A549 (cell line): Measurements from ENCODE around the gene CHURC1. TPM values are rescaled to one million over a fixed set of nuclear protein-coding genes. Genes with fewer than 3 reads are reported as not detected.

Experiments used
- ATAC-seq, 2 experiments: fragments of 200-7000 bp in 1 of 2; fragments of >200 bp in 1 of 2; cut with Nextera tagmentation in 1 of 2; cut with Tn5 transposase in 1 of 2; 3 replicates each; pipeline versions ENCODE4 v1.8.0 to v1.9.1; 2018 to 2020; ENCODE audit warnings: mild to moderate bottlenecking in 1 of 2, moderate library complexity in 1 of 2
- CTCF ChIA-PET: fragments of 300-600 bp; sonication (Branson Sonifier 250); formaldehyde crosslinking; extraction: SDS; loops from one replicate; lab custom pipeline; 2021; ENCODE audit warnings: antibody characterized with exemption, inconsistent platforms; lab: Yijun Ruan, JAX
- POLR2A ChIA-PET: fragments of 350-600 bp; formaldehyde crosslinking; extraction: SDS; loops from one replicate; lab custom pipeline; 2021; ENCODE audit warnings: antibody characterized with exemption, inconsistent platforms; lab: Yijun Ruan, JAX
- DNase-seq, 2 experiments: peaks; one replicate each; pipeline versions ENCODE4 v3.0.0 to v3.0.0-alpha.2; 2011 to 2016; ENCODE audit warnings: low read depth in 1 of 2, low spot score in 1 of 2
- FAIRE-seq: peaks from 2 replicates; lab custom pipeline; 2011; peaks lifted over from hg19 to GRCh38; lab: Jason Lieb, UNC
- H3K27ac ChIP-seq, 2 experiments: fragments of >200 bp; sonication (Bioruptor Twin); formaldehyde crosslinking; 3 replicates each; pipeline ENCODE4 v1.5.1; 2016 to 2017
- H3K4me1 ChIP-seq: fragments of >200 bp; sonication (Bioruptor Twin); formaldehyde crosslinking; 3 replicates; pipeline ENCODE4 v1.6.1; 2016
- H3K4me2 ChIP-seq: fragments of >200 bp; sonication (Bioruptor Twin); formaldehyde crosslinking; 3 replicates; pipeline ENCODE4 v1.6.1; 2016
- H3K4me3 ChIP-seq: fragments of >200 bp; sonication (Bioruptor Twin); formaldehyde crosslinking; 3 replicates; pipeline ENCODE4 v1.5.1; 2016
- H3K9me3 ChIP-seq: fragments of >200 bp; sonication (Bioruptor Twin); formaldehyde crosslinking; 3 replicates; pipeline ENCODE4 v1.6.1; 2016
- ATOH8 ChIP-seq: fragments of 250-450 bp; sonication (Bioruptor Pico); IDR thresholded peaks from 2 replicates; pipeline ENCODE4 v1.5.0; 2020; ENCODE audit warnings: low read depth, mild to moderate bottlenecking, moderate library complexity
- CHD2 ChIP-seq: fragments of 150-350 bp; IDR thresholded peaks from 2 replicates; pipeline ENCODE4 v1.6.1; 2014; ENCODE audit warnings: low read length; ENCODE audit not compliant: partially characterized antibody
- CHD4 ChIP-seq: fragments of 200-600 bp; sonication (generic); IDR thresholded peaks from 2 replicates; pipeline ENCODE4 v1.6.1; 2016; ENCODE audit warnings: antibody characterized with exemption, mild to moderate bottlenecking, borderline replicate concordance
- ELK1 ChIP-seq: fragments of 150-350 bp; IDR thresholded peaks from 2 replicates; pipeline ENCODE4 v1.6.1; 2014; ENCODE audit warnings: low read depth, mild to moderate bottlenecking, low read length
- EP300 ChIP-seq, 2 experiments: fragments of >200 bp; sonication (Bioruptor Twin); formaldehyde crosslinking; IDR thresholded peaks; 2 replicates in 1 of 2; 3 replicates in 1 of 2; pipeline ENCODE4 v1.6.1; 2016 to 2017
- HDAC2 ChIP-seq: fragments of 200-600 bp; sonication (generic); IDR thresholded peaks from 2 replicates; pipeline ENCODE4 v1.6.1; 2016
- HOXA7 ChIP-seq: fragments of 250-450 bp; sonication (Bioruptor Pico); IDR thresholded peaks from 2 replicates; pipeline ENCODE4 v1.5.0; 2020; ENCODE audit warnings: mild to moderate bottlenecking, moderate library complexity
- JUN ChIP-seq, 2 experiments: fragments of >200 bp; sonication (Bioruptor Twin); formaldehyde crosslinking; IDR thresholded peaks; 2 replicates in 1 of 2; 3 replicates in 1 of 2; pipeline ENCODE4 v1.6.1; 2016 to 2017
- KDM1A ChIP-seq: fragments of 200-600 bp; sonication (generic); IDR thresholded peaks from 2 replicates; pipeline ENCODE4 v1.6.1; 2016; ENCODE audit warnings: low read depth, mild to moderate bottlenecking
- NR3C1 ChIP-seq: fragments of >200 bp; sonication (Bioruptor Twin); formaldehyde crosslinking; IDR thresholded peaks from 3 replicates; pipeline ENCODE4 v1.6.1; 2017
- TFCP2L1 ChIP-seq: fragments of 250-450 bp; sonication (Bioruptor Pico); IDR thresholded peaks from 2 replicates; pipeline ENCODE4 v1.5.0; 2021; ENCODE audit warnings: mild to moderate bottlenecking
- ZNF302 ChIP-seq: fragments of 250-450 bp; sonication (Bioruptor Pico); IDR thresholded peaks from 2 replicates; pipeline ENCODE4 v1.9.0; 2021; ENCODE audit warnings: inconsistent platforms, mild to moderate bottlenecking, moderate library complexity
- WGBS: methylation state at CpG from one replicate; pipeline ENCODE4 v1.1.6; 2017; ENCODE audit errors: missing lambda C conversion rate; 5-methylcytosine and 5-hydroxymethylcytosine counted together
- polyA plus RNA-seq, 4 experiments: library from polyadenylated mRNA; depleted of rRNA in 3 of 4; stranded (reverse); fragments of >200 nt; fragmentation: RNase III in 1 of 4; extraction: RNeasy Plus Mini Kit Qiagen cat#74134 plus additional on column Dnase treatment in 1 of 4; gene quantifications; 2 replicates in 3 of 4; 3 replicates in 1 of 4; pipeline ENCODE4 v1.2.3, GENCODE V29; 2011 to 2017
- TF ChIP-seq, protein P1 (sequence below): fragments of 450-650 bp; IDR thresholded peaks from 2 replicates; pipeline ENCODE4 v1.6.1; 2014; ENCODE audit warnings: antibody characterized with exemption
- TF ChIP-seq, protein P2 (sequence below): fragments of >200 bp; sonication (Bioruptor Twin); formaldehyde crosslinking; IDR thresholded peaks from 3 replicates; pipeline ENCODE4 v1.6.1; 2016

CHURC1 gene
- polyA plus RNA-seq, 2 of the 4 experiments (the other 2 are of a cell fraction), result 151 to 153 TPM

GRCh38 chr14:64945431-64946178 is 31.4 kb downstream of the CHURC1 start:
- Histone ChIP-seq H3K27ac (no peak overlapping the region), H3K4me2 (no peak overlapping the region), H3K9me3 (no peaks in the 10 kb centered on the region), H3K4me1 (peaks cover 37% of the 10 kb centered on the region), H3K4me3 (no peak overlapping the region)
- POLR2A ChIA-PET, result no interaction called here
- CTCF ChIA-PET, result interaction anchor here (1.0 to 2.3 kb wide), 2 partner anchors 9 to 16 kb away, joined by 3 to 5 read pairs; no protein-coding TSS in a partner anchor
- no peak for TF ChIP-seq ELK1
- TF ChIP-seq, protein P1, sequence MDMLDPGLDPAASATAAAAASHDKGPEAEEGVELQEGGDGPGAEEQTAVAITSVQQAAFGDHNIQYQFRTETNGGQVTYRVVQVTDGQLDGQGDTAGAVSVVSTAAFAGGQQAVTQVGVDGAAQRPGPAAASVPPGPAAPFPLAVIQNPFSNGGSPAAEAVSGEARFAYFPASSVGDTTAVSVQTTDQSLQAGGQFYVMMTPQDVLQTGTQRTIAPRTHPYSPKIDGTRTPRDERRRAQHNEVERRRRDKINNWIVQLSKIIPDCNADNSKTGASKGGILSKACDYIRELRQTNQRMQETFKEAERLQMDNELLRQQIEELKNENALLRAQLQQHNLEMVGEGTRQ, result no peak
- no peak for TF ChIP-seq EP300 (IDR thresholded peaks at IDR 0.05)
- no peak for TF ChIP-seq HDAC2
- no peak for TF ChIP-seq CHD2
- no peak for TF ChIP-seq JUN (IDR thresholded peaks at IDR 0.05)
- no peak for TF ChIP-seq HOXA7 (CRISPR knock-in tag)
- no peak for TF ChIP-seq KDM1A
- TF ChIP-seq TFCP2L1 (CRISPR knock-in tag), result no peak
- TF ChIP-seq, protein P2, sequence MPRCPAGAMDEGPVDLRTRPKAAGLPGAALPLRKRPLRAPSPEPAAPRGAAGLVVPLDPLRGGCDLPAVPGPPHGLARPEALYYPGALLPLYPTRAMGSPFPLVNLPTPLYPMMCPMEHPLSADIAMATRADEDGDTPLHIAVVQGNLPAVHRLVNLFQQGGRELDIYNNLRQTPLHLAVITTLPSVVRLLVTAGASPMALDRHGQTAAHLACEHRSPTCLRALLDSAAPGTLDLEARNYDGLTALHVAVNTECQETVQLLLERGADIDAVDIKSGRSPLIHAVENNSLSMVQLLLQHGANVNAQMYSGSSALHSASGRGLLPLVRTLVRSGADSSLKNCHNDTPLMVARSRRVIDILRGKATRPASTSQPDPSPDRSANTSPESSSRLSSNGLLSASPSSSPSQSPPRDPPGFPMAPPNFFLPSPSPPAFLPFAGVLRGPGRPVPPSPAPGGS, result no peak
- no peak for TF ChIP-seq CHD4
- no peak for TF ChIP-seq NR3C1
- no peak for TF ChIP-seq ZNF302 (CRISPR knock-in tag)
- WGBS, result 92% methylated on average over 12 of the region's 12 CpGs
- DNase-seq (no peak), ATAC-seq (no peak), FAIRE-seq (no peak)

DNA sequence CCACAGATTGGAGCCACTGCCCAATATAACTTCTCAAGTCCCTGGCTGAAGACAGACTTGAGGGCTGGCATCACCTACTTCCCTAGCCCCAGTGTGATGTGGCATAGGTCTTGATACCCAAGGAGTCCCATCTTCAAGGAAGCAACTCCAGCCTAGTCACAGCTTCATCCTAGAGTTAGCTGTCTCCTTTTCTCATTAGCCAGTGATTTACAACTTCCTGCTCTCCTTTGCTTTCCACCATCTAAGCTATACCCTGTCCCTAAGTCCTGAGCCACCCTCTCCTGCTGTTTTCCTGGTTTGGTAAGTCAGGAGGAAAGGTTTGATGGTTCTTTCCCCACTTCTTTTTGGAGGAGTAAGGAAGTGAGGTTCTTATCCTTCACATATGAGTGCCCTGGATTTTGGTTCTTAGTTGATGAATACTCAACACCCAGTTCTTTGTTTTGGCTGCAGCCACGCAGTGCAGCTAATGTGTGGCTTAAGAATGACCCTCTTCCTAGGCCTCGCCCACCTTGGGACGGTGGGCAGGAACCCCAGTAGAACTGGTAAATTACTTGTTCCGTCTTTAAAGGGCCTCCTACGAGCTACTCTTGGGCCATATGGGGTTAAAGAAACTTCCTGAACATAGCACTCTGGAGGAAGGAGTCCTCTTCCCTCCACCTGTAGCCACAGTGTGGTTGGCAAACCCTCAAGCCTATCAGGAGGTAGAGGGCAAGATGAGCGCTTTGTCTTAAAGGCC is 32.2 kb downstream of the CHURC1 start:
- TF ChIP-seq ELK1, result no peak
- no peak for TF ChIP-seq ATOH8
- CTCF ChIA-PET, result interaction anchor here (1.0 to 2.3 kb wide), 2 partner anchors 10 to 15 kb away, joined by 3 to 5 read pairs; no protein-coding TSS in a partner anchor
- 96% methylated on average over 6 of the region's 6 CpGs for WGBS
- ATAC-seq (no peak), FAIRE-seq (no peak), DNase-seq (no peak)
- Histone ChIP-seq H3K27ac (no peak overlapping the region), H3K9me3 (no peaks in the 10 kb centered on the region), H3K4me2 (no peak overlapping the region), H3K4me3 (no peak overlapping the region), H3K4me1 (peaks cover 28% of the 10 kb centered on the region)
- POLR2A ChIA-PET, result no interaction called here
